Common myeloid progenitor, CD34-positive (primary cell): Measurements from ENCODE around the gene KCNQ2.
A peak's percentile ranks its signal among the peaks of the same experiment; 100 is the strongest.

Source experiments
- CTCF ChIA-PET: fragments of 350-600 bp; sonication (Branson Sonifier 250); formaldehyde crosslinking; loops from one replicate; lab custom pipeline; 2021; ENCODE audit warnings: antibody characterized with exemption; lab: Charles Lee
- POLR2A ChIA-PET: fragments of 350-600 bp; sonication (Branson Sonifier 250); formaldehyde crosslinking; loops from one replicate; lab custom pipeline; 2021; ENCODE audit warnings: antibody characterized with exemption; lab: Charles Lee
- DNase-seq, 3 donors: peaks; one replicate each; pipeline versions ENCODE4 v3.0.0 to v3.0.0-alpha.2; 2013
- H3K27ac ChIP-seq, 2 experiments: 1 replicate in 1 of 2; 2 replicates in 1 of 2; pipeline ENCODE4 v1.7.0; 2013; ENCODE audit warnings: inconsistent platforms in 2 of 2, low read length in 2 of 2, mild to moderate bottlenecking in 2 of 2, low read depth in 1 of 2, moderate library complexity in 1 of 2; ENCODE audit not compliant: severe bottlenecking in 2 of 2, insufficient read depth in 1 of 2, poor library complexity in 1 of 2
- H3K27me3 ChIP-seq, 5 experiments: replicated peaks in 2 of 5; 1 replicate in 3 of 5; 2 replicates in 2 of 5; pipeline versions ENCODE4 v1.6.1 to v1.7.0; 2013; ENCODE audit warnings: low read length in 4 of 5, mild to moderate bottlenecking in 2 of 5, moderate library complexity in 2 of 5, inconsistent platforms in 1 of 5; ENCODE audit not compliant: insufficient read depth in 5 of 5, control insufficient read depth in 4 of 5
- H3K36me3 ChIP-seq, 4 experiments: 1 replicate in 2 of 4; 2 replicates in 2 of 4; pipeline versions ENCODE4 v1.6.1 to v1.7.0; 2013; ENCODE audit warnings: low read length in 3 of 4, control low read depth in 1 of 4, mild to moderate bottlenecking in 1 of 4; ENCODE audit not compliant: control insufficient read depth in 4 of 4, insufficient read depth in 4 of 4
- H3K4me1 ChIP-seq, 4 experiments: 1 replicate in 3 of 4; 2 replicates in 1 of 4; pipeline versions ENCODE4 v1.6.1 to v1.7.1; 2013; ENCODE audit warnings: low read length in 3 of 4, mild to moderate bottlenecking in 3 of 4, control low read depth in 1 of 4, inconsistent platforms in 1 of 4, moderate library complexity in 1 of 4; ENCODE audit not compliant: control insufficient read depth in 4 of 4, insufficient read depth in 4 of 4; ENCODE audit errors: control extremely low read depth in 1 of 4
- H3K4me3 ChIP-seq, 7 experiments: 1 replicate in 4 of 7; 2 replicates in 3 of 7; pipeline versions ENCODE4 v1.5.1 to v1.7.0; 2013; ENCODE audit warnings: mild to moderate bottlenecking in 7 of 7, low read length in 6 of 7, moderate library complexity in 6 of 7, inconsistent platforms in 2 of 7, low read depth in 2 of 7, control low read depth in 1 of 7; ENCODE audit not compliant: insufficient read depth in 4 of 7, control insufficient read depth in 1 of 7; ENCODE audit errors: extremely low read depth in 1 of 7
- H3K9me3 ChIP-seq, 5 experiments: 1 replicate in 4 of 5; 2 replicates in 1 of 5; pipeline versions ENCODE4 v1.6.1 to v1.7.1; 2013; ENCODE audit warnings: low read length in 4 of 5, mild to moderate bottlenecking in 2 of 5, inconsistent platforms in 1 of 5, low read depth in 1 of 5, moderate library complexity in 1 of 5; ENCODE audit not compliant: control insufficient read depth in 4 of 5, insufficient read depth in 2 of 5; ENCODE audit errors: control extremely low read depth in 1 of 5
- WGBS: methylation state at CpG from one replicate; pipeline ENCODE4 v1.1.5; 2013; ENCODE audit not compliant: insufficient coverage; 5-methylcytosine and 5-hydroxymethylcytosine counted together

KCNQ2 gene

DNA sequence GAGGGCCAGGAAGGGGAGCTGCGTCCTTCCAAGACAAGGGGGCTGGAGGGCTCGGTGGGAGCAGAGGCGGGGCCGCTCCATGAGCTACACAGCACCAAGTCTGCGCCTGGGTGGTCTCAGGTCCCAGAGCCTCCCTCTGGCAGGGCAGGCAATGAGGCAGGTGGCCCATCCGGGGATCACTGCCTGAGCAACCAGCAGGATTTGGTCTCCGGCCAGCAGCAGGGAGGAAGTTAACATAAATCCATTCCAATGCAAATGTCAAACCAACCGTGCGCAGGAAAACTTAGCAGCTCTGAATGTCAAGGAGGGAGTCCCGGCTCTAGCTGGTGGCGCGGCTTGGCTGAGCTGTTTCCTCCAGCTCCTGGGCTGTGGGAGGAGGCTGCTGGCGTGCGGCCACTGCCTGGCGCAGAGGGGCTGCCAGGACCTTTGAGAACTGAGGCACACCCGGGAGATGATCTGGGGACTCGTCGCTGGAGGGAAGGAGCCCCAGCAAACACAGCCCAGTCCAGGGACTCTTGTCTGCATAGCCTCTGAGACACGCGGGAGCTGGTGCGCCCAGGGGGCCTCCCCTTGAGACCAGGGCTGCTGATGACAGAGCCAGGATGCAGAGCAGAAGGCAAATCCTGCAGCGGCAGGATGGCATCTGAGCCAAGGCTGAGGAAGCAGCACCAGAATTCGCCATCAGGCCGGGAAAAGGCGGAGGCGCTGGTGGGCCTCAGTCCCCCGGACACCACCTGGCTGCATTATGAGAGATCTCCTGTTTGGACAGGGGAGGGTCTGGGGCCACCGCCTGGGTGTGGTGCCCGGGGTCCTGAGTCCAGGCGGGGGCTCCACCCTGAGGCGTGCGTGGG lies 78.2 kb downstream of the KCNQ2 start:
- H3K27me3 ChIP-seq = peaks cover 0 to 6% (median 0%) of the 10 kb centered on the region in 5 experiments
- ChIA-PET POLR2A (no interaction called here), CTCF (interaction anchor here (0.9 to 1.7 kb wide), 2 partner anchors 10 to 13 kb away, joined by 3 to 5 read pairs; no protein-coding TSS in a partner anchor)
- no peaks in the 10 kb centered on the region for H3K36me3 ChIP-seq
- DNase-seq = peak in 2 of 3 donors; percentile 21 to 29
- WGBS = 25% methylated on average over 32 of the region's 32 CpGs
- peak overlapping the region in 2 of 7 experiments; percentile 4 to 16 for H3K4me3 ChIP-seq
- peaks cover 0 to 7% (median 1%) of the 10 kb centered on the region in 5 experiments for H3K9me3 ChIP-seq
- no peak overlapping the region for H3K27ac ChIP-seq
- peaks cover 0 to 17% (median 10%) of the 10 kb centered on the region in 4 experiments for H3K4me1 ChIP-seq

- no peaks in the 10 kb centered on the region for H3K36me3 ChIP-seq
- H3K27me3 ChIP-seq = peaks cover 0 to 6% (median 0%) of the 10 kb centered on the region in 5 experiments
- H3K27ac ChIP-seq = no peak overlapping the region
- 89% methylated on average over 17 of the region's 17 CpGs for WGBS
- peaks cover 0 to 17% (median 10%) of the 10 kb centered on the region in 4 experiments for H3K4me1 ChIP-seq
- ChIA-PET CTCF (interaction anchor here (1.7 kb wide), 1 partner anchor 12 kb away, joined by 5 read pairs; no protein-coding TSS in a partner anchor), POLR2A (no interaction called here)
- no peak overlapping the region for H3K4me3 ChIP-seq
- DNase-seq = no peak
- H3K9me3 ChIP-seq = peaks cover 0 to 9% (median 1%) of the 10 kb centered on the region in 5 experiments
Observed at GRCh38 chr20:63393566-63393965, 78.9 kb downstream of the KCNQ2 start.

DNA sequence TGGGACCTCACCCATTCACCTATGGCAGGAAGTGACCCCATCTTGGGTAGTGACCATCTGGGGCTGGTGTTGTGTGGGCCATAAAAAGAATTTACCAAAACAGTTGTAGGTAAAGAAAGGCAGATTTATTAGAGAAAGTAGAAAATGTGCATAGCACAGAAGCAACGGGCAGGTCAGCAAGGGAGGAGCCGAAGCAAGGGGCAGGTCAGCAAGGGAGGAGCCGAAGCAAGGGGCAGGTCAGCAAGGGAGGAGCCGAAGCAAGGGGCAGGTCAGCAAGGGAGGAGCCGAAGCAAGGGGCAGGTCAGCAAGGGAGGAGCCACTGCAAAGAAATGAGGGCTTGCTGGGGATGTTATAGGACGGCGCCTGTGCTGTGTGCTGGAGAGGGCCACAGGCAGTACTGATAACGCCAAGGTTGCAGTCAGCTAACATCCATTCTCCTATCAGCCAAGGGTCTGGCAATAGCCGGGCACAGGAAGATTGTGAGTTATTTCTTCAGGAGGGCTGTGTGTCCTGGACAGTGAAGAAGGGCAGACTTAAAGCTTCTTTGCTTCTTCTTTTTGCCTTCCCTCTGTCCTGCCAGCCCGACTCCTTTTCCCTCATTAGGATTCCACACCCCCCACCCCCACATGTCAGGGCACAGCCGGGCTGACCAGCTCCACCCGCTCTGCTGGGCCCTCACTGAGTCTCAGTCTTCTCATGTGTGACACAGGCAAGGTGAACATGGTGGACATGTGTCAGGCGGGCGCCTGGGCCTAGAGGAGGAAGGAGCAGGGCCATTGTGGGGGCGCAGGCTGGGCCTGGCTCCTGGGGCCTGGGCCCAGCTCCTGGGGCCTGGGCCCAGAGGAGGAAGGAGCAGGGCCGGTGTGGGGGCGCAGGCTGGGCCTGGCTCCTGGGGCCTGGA lies 79.7 kb downstream of the KCNQ2 start:
- 94% methylated on average over 9 of the region's 17 CpGs for WGBS
- Histone ChIP-seq H3K4me1 (peaks cover 0 to 17% (median 10%) of the 10 kb centered on the region in 4 experiments), H3K27ac (no peak overlapping the region), H3K27me3 (peaks cover 0 to 6% (median 0%) of the 10 kb centered on the region in 5 experiments), H3K9me3 (peaks cover 0 to 9% (median 3%) of the 10 kb centered on the region in 5 experiments), H3K4me3 (no peak overlapping the region), H3K36me3 (no peaks in the 10 kb centered on the region)
- CTCF ChIA-PET = interaction anchor here (1.7 kb wide), 1 partner anchor 12 kb away, joined by 5 read pairs; no protein-coding TSS in a partner anchor
- POLR2A ChIA-PET = no interaction called here
- DNase-seq = no peak

- ChIA-PET CTCF (no interaction called here), POLR2A (no interaction called here)
- WGBS = over 99% methylated on average over 13 of the region's 18 CpGs
- Histone ChIP-seq H3K27me3 (peaks cover 0 to 12% (median 2%) of the 10 kb centered on the region in 5 experiments), H3K9me3 (peaks cover 1 to 23% (median 15%) of the 10 kb centered on the region in 5 experiments), H3K36me3 (no peaks in the 10 kb centered on the region), H3K27ac (no peak overlapping the region), H3K4me1 (no peaks in the 10 kb centered on the region), H3K4me3 (no peak overlapping the region)
- no peak for DNase-seq
Observed at GRCh38 chr20:63387917-63388316, 84.5 kb downstream of the KCNQ2 start.

DNA sequence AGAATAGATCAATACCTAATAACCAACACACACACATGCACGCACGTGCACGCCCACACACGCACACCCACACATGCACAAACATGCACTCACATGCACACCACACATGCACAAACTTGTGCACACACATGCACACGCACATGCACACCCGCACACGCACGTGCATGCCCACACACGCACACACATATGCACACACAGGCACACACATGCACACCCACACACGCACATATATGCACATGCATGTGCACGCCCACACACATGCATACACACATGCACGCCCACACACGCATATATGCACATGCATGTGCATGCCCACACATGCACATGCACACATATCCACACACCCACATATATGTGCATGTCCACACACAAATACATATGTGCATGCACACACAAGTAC lies 85.1 kb downstream of the KCNQ2 start:
- 89% methylated on average over 13 of the region's 13 CpGs for WGBS
- POLR2A ChIA-PET = no interaction called here
- H3K9me3 ChIP-seq = peaks cover 1 to 23% (median 15%) of the 10 kb centered on the region in 5 experiments
- H3K36me3 ChIP-seq = no peaks in the 10 kb centered on the region
- peaks cover 0 to 12% (median 2%) of the 10 kb centered on the region in 5 experiments for H3K27me3 ChIP-seq
- CTCF ChIA-PET = no interaction called here
- no peak overlapping the region for H3K4me3 ChIP-seq
- DNase-seq = no peak
- no peaks in the 10 kb centered on the region for H3K4me1 ChIP-seq
- H3K27ac ChIP-seq = no peak overlapping the region

GRCh38 chr20:63386491-63386890 lies 86.0 kb downstream of the KCNQ2 start:
- CTCF ChIA-PET = interaction anchor here (6.8 kb wide), 1 partner anchor 77 kb away, joined by 55 read pairs; no protein-coding TSS in a partner anchor
- 92% methylated on average over 18 of the region's 18 CpGs for WGBS
- no peaks in the 10 kb centered on the region for H3K4me1 ChIP-seq

More at GRCh38 chr20:63386491-63386890, 86.0 kb downstream of the KCNQ2 start:
- H3K9me3 ChIP-seq = peaks cover 1 to 22% (median 15%) of the 10 kb centered on the region in 5 experiments
- POLR2A ChIA-PET = no interaction called here
- H3K4me3 ChIP-seq = no peak overlapping the region
- H3K36me3 ChIP-seq = no peaks in the 10 kb centered on the region
- no peak for DNase-seq
- peaks cover 0 to 15% (median 2%) of the 10 kb centered on the region in 5 experiments for H3K27me3 ChIP-seq
- no peak overlapping the region for H3K27ac ChIP-seq
